PC-9 (cell line): ENCODE data around the gene CA7.

ENCODE experiments used
- EZH2 ChIP-seq: fragments of 200-600 bp; sonication (generic); IDR thresholded peaks from 2 replicates; pipeline ENCODE4 v1.8.0; 2017; ENCODE audit warnings: antibody characterized with exemption, low read depth
- TF ChIP-seq, protein P1 (sequence below): fragments of 200-600 bp; sonication (generic); conservative IDR thresholded peaks from 2 replicates; pipeline ENCODE4 v1.6.1; 2017; ENCODE audit warnings: mixed run types, antibody characterized with exemption, mild to moderate bottlenecking, moderate library complexity

DNA sequence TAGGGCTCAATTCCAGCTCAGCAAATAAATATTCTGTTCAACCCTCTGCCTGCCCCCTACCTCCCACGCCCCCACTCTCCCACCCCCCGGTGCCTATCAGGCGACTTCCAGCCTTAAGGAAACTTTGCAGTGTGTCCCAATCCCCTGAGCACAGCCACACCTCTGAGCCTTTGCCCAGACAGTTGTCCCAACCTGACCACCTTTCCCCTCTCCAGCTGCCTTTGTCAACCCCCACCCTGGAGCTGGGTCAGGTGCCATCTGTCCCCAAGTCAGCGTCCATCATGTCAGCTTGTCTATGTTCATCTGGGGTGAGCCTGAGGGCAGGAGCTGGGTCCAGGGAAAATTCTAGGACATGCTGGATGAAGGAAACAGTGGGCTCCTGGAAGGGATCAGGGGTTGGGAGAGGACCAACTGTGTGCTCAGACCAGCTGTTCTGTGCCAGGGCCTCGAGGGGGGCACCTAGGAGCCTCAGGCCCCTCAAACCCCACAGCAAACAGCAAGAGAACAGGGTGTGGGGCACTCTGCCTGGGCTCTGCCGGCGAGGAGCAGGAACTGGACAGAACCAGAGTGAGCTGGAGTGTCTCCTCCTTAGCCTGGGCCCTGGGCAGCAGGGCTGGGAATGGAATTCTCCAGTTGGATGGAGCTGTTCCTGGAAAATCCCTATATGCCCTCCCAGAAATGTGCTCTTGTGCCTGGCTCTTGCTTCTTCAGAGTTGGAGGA lies 56.7 kb downstream of the CA7 start:
- TF ChIP-seq, protein P1, sequence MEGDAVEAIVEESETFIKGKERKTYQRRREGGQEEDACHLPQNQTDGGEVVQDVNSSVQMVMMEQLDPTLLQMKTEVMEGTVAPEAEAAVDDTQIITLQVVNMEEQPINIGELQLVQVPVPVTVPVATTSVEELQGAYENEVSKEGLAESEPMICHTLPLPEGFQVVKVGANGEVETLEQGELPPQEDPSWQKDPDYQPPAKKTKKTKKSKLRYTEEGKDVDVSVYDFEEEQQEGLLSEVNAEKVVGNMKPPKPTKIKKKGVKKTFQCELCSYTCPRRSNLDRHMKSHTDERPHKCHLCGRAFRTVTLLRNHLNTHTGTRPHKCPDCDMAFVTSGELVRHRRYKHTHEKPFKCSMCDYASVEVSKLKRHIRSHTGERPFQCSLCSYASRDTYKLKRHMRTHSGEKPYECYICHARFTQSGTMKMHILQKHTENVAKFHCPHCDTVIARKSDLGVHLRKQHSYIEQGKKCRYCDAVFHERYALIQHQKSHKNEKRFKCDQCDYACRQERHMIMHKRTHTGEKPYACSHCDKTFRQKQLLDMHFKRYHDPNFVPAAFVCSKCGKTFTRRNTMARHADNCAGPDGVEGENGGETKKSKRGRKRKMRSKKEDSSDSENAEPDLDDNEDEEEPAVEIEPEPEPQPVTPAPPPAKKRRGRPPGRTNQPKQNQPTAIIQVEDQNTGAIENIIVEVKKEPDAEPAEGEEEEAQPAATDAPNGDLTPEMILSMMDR = no peak
- no peak for TF ChIP-seq EZH2
